HepG2 (cell line): ENCODE results near the gene PACC1. TPM values are rescaled to one million over a fixed set of nuclear protein-coding genes. Genes with fewer than 3 reads are reported as not detected.

ENCODE experiments used
- AHR ChIP-seq: IDR thresholded peaks from 2 replicates; pipeline ENCODE4 v1.6.1; 2018; ENCODE audit warnings: missing genetic modification reagents, missing compliant biosample characterization
- DPF2 ChIP-seq: sonication (generic); formaldehyde crosslinking; IDR thresholded peaks from 2 replicates; pipeline ENCODE4 v1.4.0; 2020; ENCODE audit warnings: mild to moderate bottlenecking, low read depth, missing genetic modification reagents, borderline replicate concordance
- FOXP1 ChIP-seq, 2 experiments: fragments of 450-650 bp in 1 of 2; IDR thresholded peaks; 2 replicates each; pipeline ENCODE4 v1.6.1; 2017 to 2018; ENCODE audit warnings: antibody characterized with exemption in 1 of 2
- PITX1 ChIP-seq: sonication (generic); formaldehyde crosslinking; IDR thresholded peaks from 2 replicates; pipeline ENCODE4 v1.5.1; 2020; ENCODE audit warnings: mild to moderate bottlenecking, missing genetic modification reagents
- POLR2G ChIP-seq: fragments of 200-400 bp; formaldehyde crosslinking; IDR thresholded peaks from 2 replicates; pipeline ENCODE4 v1.6.1; 2018; ENCODE audit warnings: mild to moderate bottlenecking, low read depth, low read length, moderate library complexity
- REST ChIP-seq, 2 experiments: IDR thresholded peaks; 2 replicates each; pipeline ENCODE4 v1.6.1; 2011 to 2012; ENCODE audit warnings: low read length in 2 of 2, borderline replicate concordance in 1 of 2, low read depth in 1 of 2, mild to moderate bottlenecking in 1 of 2, moderate library complexity in 1 of 2
- RFXANK ChIP-seq: IDR thresholded peaks from 2 replicates; pipeline ENCODE4 v1.6.1; 2016
- TCF7 ChIP-seq: sonication (generic); IDR thresholded peaks from 2 replicates; pipeline ENCODE4 v1.6.1; 2016; ENCODE audit warnings: antibody characterized with exemption, low read depth
- TCF7L2 ChIP-seq: IDR thresholded peaks from 2 replicates; pipeline ENCODE4 v1.6.1; 2011; ENCODE audit warnings: mild to moderate bottlenecking, low read depth, low read length, moderate library complexity
- U2AF2 ChIP-seq: fragments of 200-400 bp; formaldehyde crosslinking; IDR thresholded peaks from 2 replicates; pipeline ENCODE4 v1.6.1; 2017; ENCODE audit warnings: low read depth, mild to moderate bottlenecking, low read length
- ZNF292 ChIP-seq: sonication (generic); formaldehyde crosslinking; IDR thresholded peaks from 2 replicates; pipeline ENCODE4 v1.8.1; 2022; ENCODE audit warnings: mild to moderate bottlenecking, low read depth, missing genetic modification reagents, borderline replicate concordance
- ZNF678 ChIP-seq: sonication (generic); formaldehyde crosslinking; IDR thresholded peaks from 2 replicates; pipeline ENCODE4 v1.4.0; 2020; ENCODE audit warnings: mild to moderate bottlenecking, missing genetic modification reagents
- polyA plus RNA-seq, 8 experiments: library from polyadenylated mRNA; depleted of rRNA in 3 of 8; stranded (reverse) in 7 of 8; unstranded in 1 of 8; fragments of >200 nt; fragmentation: Illumina TruSeq in 4 of 8; extraction: Trizol in 4 of 8; gene quantifications; 2 replicates each; pipeline versions ENCODE4 v1.2.1 to v1.2.3, GENCODE V29; 2011 to 2016; ENCODE audit warnings: low read depth in 4 of 8, missing spikeins in 1 of 8, mixed read lengths in 1 of 8; ENCODE audit not compliant: insufficient read depth in 1 of 8
- total RNA-seq, 5 experiments: library from RNA; depleted of rRNA; stranded (reverse); fragments of >200 nt; fragmentation: Illumina TruSeq; extraction: Trizol; gene quantifications; 2 replicates each; pipeline ENCODE4 v1.2.3, GENCODE V29; 2016; ENCODE audit warnings: low read depth in 1 of 5
- TF ChIP-seq, protein P1 (sequence below), 2 experiments: sonication (generic) in 1 of 2; formaldehyde crosslinking in 1 of 2; IDR thresholded peaks; 2 replicates each; pipeline versions ENCODE4 v1.5.1 to v1.6.1; 2011 to 2020; ENCODE audit warnings: borderline replicate concordance in 1 of 2, low read depth in 1 of 2, low read length in 1 of 2, mild to moderate bottlenecking in 1 of 2, missing genetic modification reagents in 1 of 2, moderate library complexity in 1 of 2

Gene PACC1
- total and polyA plus RNA-seq, 2 of the 13 experiments (the other 11 are each of a cell fraction or from before 2014, with no cell fraction given): 9.4 to 10.7 TPM

DNA sequence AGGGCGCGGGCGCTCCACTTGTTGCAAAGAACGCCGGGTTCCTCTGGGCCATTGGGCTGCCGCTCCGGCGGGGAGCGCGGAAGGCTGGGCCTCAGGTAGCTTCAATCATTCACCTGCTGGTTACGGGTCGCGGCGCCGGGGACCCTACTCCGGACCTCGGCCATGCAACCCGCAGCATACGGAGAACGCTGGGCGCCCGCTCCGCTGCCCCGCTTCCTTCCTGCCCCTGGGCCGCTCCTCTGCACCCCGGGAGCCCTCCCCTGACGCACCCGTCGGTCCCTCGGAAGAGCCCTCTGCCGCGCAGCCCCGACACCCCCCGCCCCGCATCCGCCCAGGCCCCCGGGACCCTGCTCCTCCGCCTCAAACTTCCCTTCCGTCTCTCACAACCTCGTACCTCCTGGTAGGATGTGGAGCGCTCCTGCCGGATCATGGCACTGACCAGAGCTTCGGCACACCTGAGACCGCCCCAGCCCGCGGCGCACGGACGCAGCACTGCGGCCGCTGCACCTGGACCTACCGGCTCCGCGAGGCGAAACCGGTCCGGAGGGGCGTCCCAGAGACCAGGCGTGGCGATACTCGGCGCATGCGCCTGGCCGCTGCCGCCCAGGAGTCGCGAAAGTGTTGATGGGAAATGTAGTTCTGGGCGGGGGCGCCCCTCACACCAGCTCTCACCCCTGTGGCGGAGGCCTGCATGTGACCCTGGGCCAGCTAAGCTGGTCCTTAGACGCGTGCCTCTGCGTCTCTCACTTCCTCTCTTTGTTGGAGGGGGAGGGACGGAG, at the start of gene PACC1 (continued):
- TF ChIP-seq REST (IDR thresholded peaks at IDR 0.05; ENCODE audit: borderline replicate concordance in 1 of 2, low read depth in 1 of 2, low read length in 2 of 2) (no peak), ZNF292 (0 out of 2 replicates have a peak, but pooled peaks have one; percentile 32), TCF7 (no peak), PITX1 (CRISPR knock-in tag) (peak; percentile 72; the same call in 1 of the 2 replicates), U2AF2 (no peak), TCF7L2 (no peak), FOXP1 (IDR thresholded peaks at IDR 0.05) (no peak), FOXP1 (CRISPR knock-in tag; IDR thresholded peaks at IDR 0.05) (no peak), POLR2G (peak; percentile 82), AHR (CRISPR knock-in tag) (no peak), RFXANK (CRISPR knock-in tag) (no peak), DPF2 (no peak), ZNF678 (no peak)
- TF ChIP-seq, protein P1, sequence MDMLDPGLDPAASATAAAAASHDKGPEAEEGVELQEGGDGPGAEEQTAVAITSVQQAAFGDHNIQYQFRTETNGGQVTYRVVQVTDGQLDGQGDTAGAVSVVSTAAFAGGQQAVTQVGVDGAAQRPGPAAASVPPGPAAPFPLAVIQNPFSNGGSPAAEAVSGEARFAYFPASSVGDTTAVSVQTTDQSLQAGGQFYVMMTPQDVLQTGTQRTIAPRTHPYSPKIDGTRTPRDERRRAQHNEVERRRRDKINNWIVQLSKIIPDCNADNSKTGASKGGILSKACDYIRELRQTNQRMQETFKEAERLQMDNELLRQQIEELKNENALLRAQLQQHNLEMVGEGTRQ (IDR thresholded peaks at IDR 0.05; ENCODE audit: low read depth, low read length): peak; percentile 73
- TF ChIP-seq, protein P1 (CRISPR knock-in tag; IDR thresholded peaks at IDR 0.05; ENCODE audit: borderline replicate concordance): peak; percentile 89; the same call in 1 of the 2 replicates
